CD4-positive, alpha-beta T cell treated with Interferon alpha-2 for 1 hour (primary cell): Measurements from ENCODE around the gene LYL1.

Experiments
- DNase-seq, 2 donors: peaks; one replicate each; pipeline ENCODE4 v3.0.0-alpha.2; 2020 to 2022

LYL1 gene

GRCh38 chr19:13054626-13055212 lies 47.9 kb downstream of the LYL1 start:
- DNase-seq: no peak

DNA sequence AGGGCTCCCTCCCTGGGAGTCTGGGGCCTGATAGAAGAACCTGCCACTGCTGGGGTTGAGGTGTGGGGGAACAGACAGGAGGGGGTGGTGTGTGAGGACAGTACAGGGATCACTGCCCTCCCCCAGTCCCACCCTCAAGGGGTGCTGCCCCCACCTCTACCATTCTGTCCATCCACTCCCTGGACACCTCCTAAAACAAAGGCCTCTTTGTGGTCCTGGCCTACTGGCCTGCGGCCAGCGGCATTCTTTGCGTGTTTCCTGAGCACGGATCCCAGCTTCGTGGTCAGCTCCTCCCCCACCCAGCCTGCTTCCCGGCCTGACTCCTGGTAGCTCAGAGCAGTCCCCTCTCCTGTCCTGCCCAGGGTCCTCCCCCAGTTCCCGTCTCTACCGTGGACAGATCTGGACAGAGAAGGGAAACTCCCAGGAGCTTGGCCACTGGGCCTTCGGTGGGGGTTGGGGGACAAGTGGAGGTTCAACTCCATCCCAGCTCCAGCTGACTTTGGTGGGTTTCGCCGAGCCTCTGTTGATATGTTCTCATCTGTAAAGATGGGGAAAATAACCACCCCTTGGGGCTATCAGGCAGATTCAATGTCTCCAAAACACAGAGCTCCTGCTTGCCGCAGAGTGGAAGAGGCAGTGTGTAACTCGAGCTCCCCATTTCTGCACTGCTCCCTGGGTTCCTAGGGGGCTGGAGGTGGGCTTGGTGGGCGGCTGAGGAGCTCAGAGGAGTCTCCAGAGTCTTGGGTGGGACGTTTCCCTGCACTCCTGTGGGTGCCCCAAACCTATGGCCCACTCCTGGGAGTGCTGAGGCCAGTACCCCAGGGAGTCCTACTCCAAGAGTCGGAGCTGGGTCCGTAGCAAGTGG lies 48.7 kb downstream of the LYL1 start:
- no peak for DNase-seq

GRCh38 chr19:13053238-13053637 lies 49.4 kb downstream of the LYL1 start:
- DNase-seq: no peak

- no peak for DNase-seq
These were observed 50.0 kb downstream of the LYL1 start for GRCh38 chr19:13052447-13053175.

DNA sequence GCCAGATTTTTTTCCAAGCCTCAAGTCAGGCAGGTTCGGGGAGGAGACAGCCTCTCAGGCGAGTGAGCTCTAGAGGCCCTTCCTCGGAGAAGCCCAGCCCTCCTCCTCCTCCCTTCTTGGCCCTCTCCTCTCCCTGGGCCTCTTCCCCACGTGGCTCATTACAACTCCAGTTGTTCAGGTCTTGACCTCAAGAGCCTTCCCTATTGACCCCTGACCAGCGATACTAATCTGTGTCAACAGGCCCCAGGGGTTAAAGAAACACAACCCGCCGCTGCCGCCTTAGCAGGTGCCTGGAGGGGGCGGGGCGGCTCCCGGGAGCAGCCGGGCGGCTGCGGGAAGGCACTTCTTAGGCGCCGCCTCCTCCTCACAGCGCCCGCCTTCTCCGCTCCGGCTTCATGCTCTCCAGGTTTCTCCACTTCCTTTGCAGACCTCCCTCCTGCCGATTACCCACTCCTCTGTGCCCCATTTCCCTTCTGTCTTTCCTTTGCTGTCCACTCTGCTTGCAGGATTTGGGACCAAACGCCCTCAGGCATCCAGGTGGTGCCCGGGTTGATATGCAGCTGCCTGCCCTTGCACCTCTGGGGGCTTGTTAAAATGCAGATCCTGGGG lies 51.0 kb downstream of the LYL1 start:
- DNase-seq: peak in 1 of 2 donors; percentile 6

DNA sequence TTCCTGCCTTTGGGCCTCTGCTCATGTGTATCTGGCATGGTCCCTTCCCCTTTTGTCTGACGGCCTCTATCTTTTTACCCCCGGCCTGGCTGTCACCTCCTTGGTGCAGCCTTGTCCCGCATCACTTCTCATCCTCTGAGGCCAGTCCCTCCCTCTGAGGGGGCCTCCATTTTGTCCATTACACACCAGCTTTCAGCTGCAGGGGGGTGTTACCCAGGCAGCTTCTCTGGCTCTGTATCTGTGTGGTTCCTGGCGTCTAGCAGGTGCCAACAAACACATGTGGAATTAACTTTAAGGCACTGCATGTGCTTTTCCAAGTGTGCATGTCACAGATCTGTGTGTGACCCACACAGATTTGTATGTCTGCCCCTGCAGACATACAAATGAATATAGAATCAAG lies 52.4 kb downstream of the LYL1 start:
- no peak for DNase-seq
